ENCODE data around the gene PDE4B.

- no peak for TF ChIP-seq POLR2A (IDR thresholded peaks at IDR 0.05; ENCODE audit: low read length)
- no peak for TF ChIP-seq GATA1 (IDR thresholded peaks at IDR 0.05; ENCODE audit: low read depth, low read length)
These were observed 601.9 kb downstream of the PDE4B start for GRCh38 chr1:66394603-66395002.

All from erythroblast (primary cell).